HG02973 (cell line): ENCODE measurements around the gene CTIF.

Experiments
- ATAC-seq: cut with Tn5 transposase; IDR thresholded peaks from one replicate; pipeline ENCODE4 v1.9.1; 2021; ENCODE audit warnings: moderate library complexity; ENCODE audit not compliant: unreplicated experiment

Gene CTIF

GRCh38 chr18:48781988-48782363 lies 243.1 kb downstream of the CTIF start:
- ATAC-seq = no peak

- ATAC-seq = no peak
These were observed 243.6 kb downstream of the CTIF start for GRCh38 chr18:48782381-48782861.

GRCh38 chr18:48783616-48784520 lies 245.0 kb downstream of the CTIF start:
- ATAC-seq = no peak

GRCh38 chr18:48784656-48785055 lies 245.8 kb downstream of the CTIF start:
- no peak for ATAC-seq

GRCh38 chr18:48785091-48785614 lies 246.3 kb downstream of the CTIF start:
- peak; percentile 86 for ATAC-seq

- ATAC-seq = no peak
These were observed 247.1 kb downstream of the CTIF start for GRCh38 chr18:48785736-48786454.

GRCh38 chr18:48786455-48787202 lies 247.8 kb downstream of the CTIF start:
- no peak for ATAC-seq

GRCh38 chr18:48787203-48788151 lies 248.6 kb downstream of the CTIF start:
- no peak for ATAC-seq

GRCh38 chr18:48788373-48788772 lies 249.5 kb downstream of the CTIF start:
- no peak for ATAC-seq

- ATAC-seq = no peak
These were observed 250.5 kb downstream of the CTIF start for GRCh38 chr18:48789259-48789812.

GRCh38 chr18:48790226-48790863 lies 251.5 kb downstream of the CTIF start:
- ATAC-seq = no peak

- ATAC-seq = no peak
These were observed 252.2 kb downstream of the CTIF start for GRCh38 chr18:48790869-48791635.

GRCh38 chr18:48791636-48792105 lies 252.8 kb downstream of the CTIF start:
- no peak for ATAC-seq

GRCh38 chr18:48792141-48792540 lies 253.3 kb downstream of the CTIF start:
- no peak for ATAC-seq

GRCh38 chr18:48792611-48793380 lies 254.0 kb downstream of the CTIF start:
- no peak for ATAC-seq

- no peak for ATAC-seq
These were observed 255.6 kb downstream of the CTIF start for GRCh38 chr18:48794251-48794970.

GRCh38 chr18:48795696-48796095 lies 256.9 kb downstream of the CTIF start:
- ATAC-seq = no peak
